ENCODE results near the gene TYMP. TPM values are rescaled to one million over a fixed set of nuclear protein-coding genes. Genes with fewer than 3 reads are reported as not detected.

The TYMP gene
- total and polyA plus RNA-seq, 2 donors (not counting 3 experiments of a cell fraction or from before 2014, with no cell fraction given), result 2.0 to 2.4 TPM

GRCh38 chr22:50562523-50563412, 33.0 kb upstream of the TYMP start, which contains the start of gene SYCE3:
TSS of gene SYCE3 (minus strand) at chr22:50562919. CDS start at chr22:50556405, 6,514 bp downstream.
- Histone ChIP-seq H3K4me1 (ENCODE audit: control insufficient read depth, extremely low read depth, insufficient read depth, low read length) (peaks cover 5% of the 10 kb centered on the region), H3K4me3 (replicated peaks in 1 of 3; ENCODE audit: insufficient read depth in 1 of 3, low read depth in 1 of 3, low read length in 3 of 3) (peak within 1 kb of the TSS; percentile 1 to 34 (median 16)), H3K79me2 (ENCODE audit: control insufficient read depth, insufficient read depth, low read length) (no peaks in the 10 kb centered on the region), H3K9me3 (replicated peaks; ENCODE audit: control insufficient read depth, insufficient read depth, low read length) (no peaks in the 10 kb centered on the region), H3K36me3 (ENCODE audit: control insufficient read depth in 2 of 2, extremely low read depth in 1 of 2, insufficient read depth in 2 of 2, low read length in 2 of 2) (no peaks in the 10 kb centered on the region), H3K27me3 (ENCODE audit: control insufficient read depth in 2 of 2, insufficient read depth in 2 of 2, low read length in 2 of 2) (peaks cover 8 to 16% of the 10 kb centered on the region in 2 experiments), H3K27ac (ENCODE audit: insufficient read depth, low read depth, low read length) (no peak within 1 kb of the TSS), H3K9me1 (replicated peaks; ENCODE audit: control insufficient read depth, extremely low read depth, insufficient read depth, low read length) (no peaks in the 10 kb centered on the region), H3K9ac (replicated peaks; ENCODE audit: extremely low read depth, insufficient read depth, low read length) (no peak within 1 kb of the TSS), H4K20me1 (replicated peaks; ENCODE audit: control insufficient read depth, extremely low read depth, insufficient read depth, low read length) (no peaks in the 10 kb centered on the region), H3K4me2 (ENCODE audit: insufficient read depth, low read length) (peak within 1 kb of the TSS; percentile 50), H2AFZ (ENCODE audit: low read depth, low read length) (peak within 1 kb of the TSS; percentile 78)
- peak; percentile 90 for FAIRE-seq
- intact Hi-C loops (cut with micrococcal nuclease) (no loop called here), dilution Hi-C loops (cut with MboI; ENCODE audit: extremely low pct_ligation_motif_present, low sequenced_read_pairs) (no loop called here)
- peak; percentile 73 for DNase-seq (ENCODE audit: low read depth, low spot score)
- ChIA-PET CTCF (interaction anchor here (0.6 to 2.2 kb wide), 24 partner anchors 9 to 136 kb away, joined by 3 to 16 read pairs (median 4); partner anchors contain the start of genes CPT1B, KLHDC7B, LMF2 and MIOX), POLR2A (no interaction called here)
- TF ChIP-seq POLR2A (IDR thresholded peaks at IDR 0.05; ENCODE audit: low read depth, low read length) (no peak), CTCF (IDR thresholded peaks at IDR 0.05; ENCODE audit: extremely low read depth in 1 of 2, insufficient read depth in 1 of 2, low read depth in 1 of 2, low read length in 2 of 2) (peak; percentile 92 to 93)
- no TSS peak for BruUV-seq (replicated peaks)

Measured in endothelial cell of umbilical vein (primary cell).